ENCODE measurements around the gene RBM47.

Gene RBM47

GRCh38 chr4:40550948-40551462 is 78.7 kb downstream of the RBM47 start:
- no peak overlapping the region for H4K8ac ChIP-seq (ENCODE audit: low read depth, low read length)
- no CpG with 5 or more reads among the region's 5 CpGs for WGBS, 2 donors (ENCODE audit: extremely low coverage in 2 of 2, insufficient read length in 2 of 2, insufficient replicate concordance in 1 of 2)
- no peaks in the 10 kb centered on the region for H3K36me3 ChIP-seq (replicated peaks in 1 of 2; ENCODE audit: control insufficient read depth in 2 of 2, insufficient read depth in 2 of 2, low read length in 2 of 2)
- H3K9me3 ChIP-seq (replicated peaks in 1 of 2; ENCODE audit: control insufficient read depth in 2 of 2, insufficient read depth in 1 of 2, low read depth in 1 of 2, low read length in 2 of 2), result no peaks in the 10 kb centered on the region
- H3K14ac ChIP-seq (ENCODE audit: low read length), result no peak overlapping the region
- H2BK120ac ChIP-seq (ENCODE audit: low read depth, low read length), result no peak overlapping the region
- no peaks in the 10 kb centered on the region for H3K79me1 ChIP-seq (ENCODE audit: low read depth, low read length)
- H3K4me2 ChIP-seq (ENCODE audit: insufficient read depth, low read length, poor library complexity, severe bottlenecking), result no peak overlapping the region
- H3K18ac ChIP-seq (ENCODE audit: low read length), result no peak overlapping the region
- H3K27ac ChIP-seq (replicated peaks; ENCODE audit: low read length), result no peak overlapping the region
- no peak overlapping the region for H3K9ac ChIP-seq (ENCODE audit: low read depth, low read length, poor library complexity)
- no peak overlapping the region for H2BK12ac ChIP-seq (ENCODE audit: low read length)
- no peaks in the 10 kb centered on the region for H3K27me3 ChIP-seq (ENCODE audit: control insufficient read depth in 3 of 3, insufficient read depth in 3 of 3, low read depth in 1 of 3, low read length in 3 of 3)
- no peak overlapping the region for H3K23ac ChIP-seq (ENCODE audit: low read depth, low read length, poor library complexity)
- H2AFZ ChIP-seq (ENCODE audit: low read length), result no peak overlapping the region
- no peaks in the 10 kb centered on the region for H3K4me1 ChIP-seq (ENCODE audit: control insufficient read depth in 2 of 2, insufficient read depth in 1 of 2, low read depth in 1 of 2, low read length in 2 of 2)
- no peak overlapping the region for H3K4ac ChIP-seq (ENCODE audit: low read length)
- no peak overlapping the region for H4K91ac ChIP-seq (ENCODE audit: low read depth, low read length, poor library complexity)
- H3K4me3 ChIP-seq (ENCODE audit: low read length in 2 of 2), result no peak overlapping the region
- H2BK5ac ChIP-seq (ENCODE audit: low read length), result no peak overlapping the region
- no peak for DNase-seq (ENCODE audit: low spot score)
- no peak overlapping the region for H2BK15ac ChIP-seq (ENCODE audit: low read length)
- H2AK5ac ChIP-seq (ENCODE audit: low read depth, low read length), result no peak overlapping the region

GRCh38 chr4:40550196-40550595 is 79.5 kb downstream of the RBM47 start:
- H2AFZ ChIP-seq (ENCODE audit: low read length), result no peak overlapping the region
- H3K36me3 ChIP-seq (replicated peaks in 1 of 2; ENCODE audit: control insufficient read depth in 2 of 2, insufficient read depth in 2 of 2, low read length in 2 of 2), result no peaks in the 10 kb centered on the region
- H2BK12ac ChIP-seq (ENCODE audit: low read length), result no peak overlapping the region
- no CpG with 5 or more reads among the region's 5 CpGs for WGBS, 2 donors (ENCODE audit: extremely low coverage in 2 of 2, insufficient read length in 2 of 2, insufficient replicate concordance in 1 of 2)
- H3K79me1 ChIP-seq (ENCODE audit: low read depth, low read length), result no peaks in the 10 kb centered on the region
- H3K4me1 ChIP-seq (ENCODE audit: control insufficient read depth in 2 of 2, insufficient read depth in 1 of 2, low read depth in 1 of 2, low read length in 2 of 2), result no peaks in the 10 kb centered on the region
- no peak overlapping the region for H2BK15ac ChIP-seq (ENCODE audit: low read length)
- DNase-seq (ENCODE audit: low spot score), result no peak
- H3K23ac ChIP-seq (ENCODE audit: low read depth, low read length, poor library complexity), result no peak overlapping the region
- no peak overlapping the region for H3K18ac ChIP-seq (ENCODE audit: low read length)
- H3K4ac ChIP-seq (ENCODE audit: low read length), result no peak overlapping the region
- H3K27me3 ChIP-seq (ENCODE audit: control insufficient read depth in 3 of 3, insufficient read depth in 3 of 3, low read depth in 1 of 3, low read length in 3 of 3), result no peaks in the 10 kb centered on the region
- H2BK120ac ChIP-seq (ENCODE audit: low read depth, low read length), result no peak overlapping the region
- no peak overlapping the region for H4K91ac ChIP-seq (ENCODE audit: low read depth, low read length, poor library complexity)
- no peak overlapping the region for H3K4me2 ChIP-seq (ENCODE audit: insufficient read depth, low read length, poor library complexity, severe bottlenecking)
- H3K9me3 ChIP-seq (replicated peaks in 1 of 2; ENCODE audit: control insufficient read depth in 2 of 2, insufficient read depth in 1 of 2, low read depth in 1 of 2, low read length in 2 of 2), result no peaks in the 10 kb centered on the region
- no peak overlapping the region for H2BK5ac ChIP-seq (ENCODE audit: low read length)
- H4K8ac ChIP-seq (ENCODE audit: low read depth, low read length), result no peak overlapping the region
- no peak overlapping the region for H2AK5ac ChIP-seq (ENCODE audit: low read depth, low read length)
- H3K27ac ChIP-seq (replicated peaks; ENCODE audit: low read length), result no peak overlapping the region
- no peak overlapping the region for H3K4me3 ChIP-seq (ENCODE audit: low read length in 2 of 2)
- no peak overlapping the region for H3K14ac ChIP-seq (ENCODE audit: low read length)
- no peak overlapping the region for H3K9ac ChIP-seq (ENCODE audit: low read depth, low read length, poor library complexity)

GRCh38 chr4:40548256-40548655 is 81.4 kb downstream of the RBM47 start:
- Histone ChIP-seq H2BK120ac (ENCODE audit: low read depth, low read length) (no peak overlapping the region), H2BK15ac (ENCODE audit: low read length) (no peak overlapping the region), H3K27ac (replicated peaks; ENCODE audit: low read length) (no peak overlapping the region), H3K36me3 (replicated peaks in 1 of 2; ENCODE audit: control insufficient read depth in 2 of 2, insufficient read depth in 2 of 2, low read length in 2 of 2) (no peaks in the 10 kb centered on the region), H3K79me1 (ENCODE audit: low read depth, low read length) (no peaks in the 10 kb centered on the region), H3K4ac (ENCODE audit: low read length) (no peak overlapping the region), H2AFZ (ENCODE audit: low read length) (no peak overlapping the region), H3K23ac (ENCODE audit: low read depth, low read length, poor library complexity) (no peak overlapping the region), H2AK5ac (ENCODE audit: low read depth, low read length) (no peak overlapping the region), H3K14ac (ENCODE audit: low read length) (no peak overlapping the region), H4K91ac (ENCODE audit: low read depth, low read length, poor library complexity) (no peak overlapping the region), H4K8ac (ENCODE audit: low read depth, low read length) (no peak overlapping the region), H3K27me3 (ENCODE audit: control insufficient read depth in 3 of 3, insufficient read depth in 3 of 3, low read depth in 1 of 3, low read length in 3 of 3) (no peaks in the 10 kb centered on the region), H3K4me3 (ENCODE audit: low read length in 2 of 2) (no peak overlapping the region), H3K9ac (ENCODE audit: low read depth, low read length, poor library complexity) (no peak overlapping the region), H2BK5ac (ENCODE audit: low read length) (no peak overlapping the region), H3K9me3 (replicated peaks in 1 of 2; ENCODE audit: control insufficient read depth in 2 of 2, insufficient read depth in 1 of 2, low read depth in 1 of 2, low read length in 2 of 2) (no peaks in the 10 kb centered on the region), H3K4me2 (ENCODE audit: insufficient read depth, low read length, poor library complexity, severe bottlenecking) (no peak overlapping the region), H3K4me1 (ENCODE audit: control insufficient read depth in 2 of 2, insufficient read depth in 1 of 2, low read depth in 1 of 2, low read length in 2 of 2) (no peaks in the 10 kb centered on the region), H3K18ac (ENCODE audit: low read length) (no peak overlapping the region), H2BK12ac (ENCODE audit: low read length) (no peak overlapping the region)
- DNase-seq (ENCODE audit: low spot score), result no peak
- no CpG with 5 or more reads among the region's 11 CpGs for WGBS, 2 donors (ENCODE audit: extremely low coverage in 2 of 2, insufficient read length in 2 of 2, insufficient replicate concordance in 1 of 2)

- H3K4me2 ChIP-seq (ENCODE audit: insufficient read depth, low read length, poor library complexity, severe bottlenecking), result no peak overlapping the region
- H3K36me3 ChIP-seq (replicated peaks in 1 of 2; ENCODE audit: control insufficient read depth in 2 of 2, insufficient read depth in 2 of 2, low read length in 2 of 2), result no peaks in the 10 kb centered on the region
- no peak overlapping the region for H2AFZ ChIP-seq (ENCODE audit: low read length)
- H3K4me1 ChIP-seq (ENCODE audit: control insufficient read depth in 2 of 2, insufficient read depth in 1 of 2, low read depth in 1 of 2, low read length in 2 of 2), result no peaks in the 10 kb centered on the region
- no peaks in the 10 kb centered on the region for H3K79me1 ChIP-seq (ENCODE audit: low read depth, low read length)
- H2BK5ac ChIP-seq (ENCODE audit: low read length), result no peak overlapping the region
- H2BK120ac ChIP-seq (ENCODE audit: low read depth, low read length), result no peak overlapping the region
- H3K18ac ChIP-seq (ENCODE audit: low read length), result no peak overlapping the region
- H3K9me3 ChIP-seq (replicated peaks in 1 of 2; ENCODE audit: control insufficient read depth in 2 of 2, insufficient read depth in 1 of 2, low read depth in 1 of 2, low read length in 2 of 2), result no peaks in the 10 kb centered on the region
- no peak for DNase-seq (ENCODE audit: low spot score)
- no peak overlapping the region for H4K8ac ChIP-seq (ENCODE audit: low read depth, low read length)
- no peak overlapping the region for H2AK5ac ChIP-seq (ENCODE audit: low read depth, low read length)
- H4K91ac ChIP-seq (ENCODE audit: low read depth, low read length, poor library complexity), result peak overlapping the region; percentile 1
- H3K4me3 ChIP-seq (ENCODE audit: low read length in 2 of 2), result no peak overlapping the region
- H3K4ac ChIP-seq (ENCODE audit: low read length), result no peak overlapping the region
- H3K9ac ChIP-seq (ENCODE audit: low read depth, low read length, poor library complexity), result no peak overlapping the region
- no CpG with 5 or more reads among the region's 2 CpGs for WGBS, 2 donors (ENCODE audit: extremely low coverage in 2 of 2, insufficient read length in 2 of 2, insufficient replicate concordance in 1 of 2)
- H2BK12ac ChIP-seq (ENCODE audit: low read length), result no peak overlapping the region
- H3K23ac ChIP-seq (ENCODE audit: low read depth, low read length, poor library complexity), result no peak overlapping the region
- H3K27me3 ChIP-seq (ENCODE audit: control insufficient read depth in 3 of 3, insufficient read depth in 3 of 3, low read depth in 1 of 3, low read length in 3 of 3), result no peaks in the 10 kb centered on the region
- H3K14ac ChIP-seq (ENCODE audit: low read length), result no peak overlapping the region
- H3K27ac ChIP-seq (replicated peaks; ENCODE audit: low read length), result no peak overlapping the region
- no peak overlapping the region for H2BK15ac ChIP-seq (ENCODE audit: low read length)
Measured at GRCh38 chr4:40547789-40548132, 81.9 kb downstream of the RBM47 start.

All from neuronal stem cell (in vitro differentiated cells).